Peyer's patch (tissue), 4 donors: Measurements from ENCODE around the gene NCMAP.
"Not testable (repeated sequence)": the region's sequence is repeated elsewhere in the genome, so short reads cannot be mapped to it uniquely, and the experiment has no call there.

Source experiments
- POLR2A ChIP-seq, 2 donors: fragments of 450-650 bp; IDR thresholded peaks; one replicate each; pipeline ENCODE4 v1.5.1; 2017; ENCODE audit warnings: antibody characterized with exemption in 2 of 2, mild to moderate bottlenecking in 2 of 2, moderate library complexity in 2 of 2
- TF ChIP-seq, protein P1 (sequence below), 6 experiments: fragments of 450-650 bp in 4 of 6; fragments of 200-600 bp in 2 of 6; sonication (generic) in 1 of 6; IDR thresholded peaks; one replicate each; pipeline ENCODE4 v1.5.1; 2017 to 2019; ENCODE audit warnings: antibody characterized with exemption in 6 of 6, mild to moderate bottlenecking in 3 of 6, moderate library complexity in 1 of 6

DNA sequence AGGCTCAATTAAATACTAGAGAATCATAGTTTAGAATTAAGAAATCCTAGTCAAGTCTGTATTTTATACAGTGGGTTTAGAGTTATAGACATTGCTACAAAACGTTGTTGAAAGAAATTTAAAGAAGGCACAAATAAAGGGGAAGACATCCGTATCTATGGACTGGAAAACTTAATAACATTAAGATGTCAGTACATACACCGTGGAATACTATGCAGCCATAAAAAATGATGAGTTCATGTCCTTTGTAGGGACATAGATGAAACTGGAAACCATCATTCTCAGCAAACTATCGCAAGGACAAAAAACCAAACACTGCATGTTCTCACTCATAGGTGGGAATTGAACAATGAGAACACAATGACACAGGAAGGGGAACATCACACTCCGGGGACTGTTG is 35.6 kb upstream of the NCMAP start:
- TF ChIP-seq, protein P1, sequence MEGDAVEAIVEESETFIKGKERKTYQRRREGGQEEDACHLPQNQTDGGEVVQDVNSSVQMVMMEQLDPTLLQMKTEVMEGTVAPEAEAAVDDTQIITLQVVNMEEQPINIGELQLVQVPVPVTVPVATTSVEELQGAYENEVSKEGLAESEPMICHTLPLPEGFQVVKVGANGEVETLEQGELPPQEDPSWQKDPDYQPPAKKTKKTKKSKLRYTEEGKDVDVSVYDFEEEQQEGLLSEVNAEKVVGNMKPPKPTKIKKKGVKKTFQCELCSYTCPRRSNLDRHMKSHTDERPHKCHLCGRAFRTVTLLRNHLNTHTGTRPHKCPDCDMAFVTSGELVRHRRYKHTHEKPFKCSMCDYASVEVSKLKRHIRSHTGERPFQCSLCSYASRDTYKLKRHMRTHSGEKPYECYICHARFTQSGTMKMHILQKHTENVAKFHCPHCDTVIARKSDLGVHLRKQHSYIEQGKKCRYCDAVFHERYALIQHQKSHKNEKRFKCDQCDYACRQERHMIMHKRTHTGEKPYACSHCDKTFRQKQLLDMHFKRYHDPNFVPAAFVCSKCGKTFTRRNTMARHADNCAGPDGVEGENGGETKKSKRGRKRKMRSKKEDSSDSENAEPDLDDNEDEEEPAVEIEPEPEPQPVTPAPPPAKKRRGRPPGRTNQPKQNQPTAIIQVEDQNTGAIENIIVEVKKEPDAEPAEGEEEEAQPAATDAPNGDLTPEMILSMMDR (IDR thresholded peaks at IDR 0.05): not testable (repeated sequence)
- TF ChIP-seq POLR2A (IDR thresholded peaks at IDR 0.05): not testable (repeated sequence)
